Peyer's patch (tissue), 4 donors: ENCODE results near the gene TOM1L1.

Experiments
- CTCF ChIP-seq, 6 experiments: fragments of 450-650 bp in 4 of 6; fragments of 200-600 bp in 2 of 6; sonication (generic) in 1 of 6; IDR thresholded peaks; one replicate each; pipeline ENCODE4 v1.5.1; 2017 to 2019; ENCODE audit warnings: antibody characterized with exemption in 6 of 6, mild to moderate bottlenecking in 3 of 6, moderate library complexity in 1 of 6
- POLR2A ChIP-seq, 2 donors: fragments of 450-650 bp; IDR thresholded peaks; one replicate each; pipeline ENCODE4 v1.5.1; 2017; ENCODE audit warnings: antibody characterized with exemption in 2 of 2, mild to moderate bottlenecking in 2 of 2, moderate library complexity in 2 of 2

DNA sequence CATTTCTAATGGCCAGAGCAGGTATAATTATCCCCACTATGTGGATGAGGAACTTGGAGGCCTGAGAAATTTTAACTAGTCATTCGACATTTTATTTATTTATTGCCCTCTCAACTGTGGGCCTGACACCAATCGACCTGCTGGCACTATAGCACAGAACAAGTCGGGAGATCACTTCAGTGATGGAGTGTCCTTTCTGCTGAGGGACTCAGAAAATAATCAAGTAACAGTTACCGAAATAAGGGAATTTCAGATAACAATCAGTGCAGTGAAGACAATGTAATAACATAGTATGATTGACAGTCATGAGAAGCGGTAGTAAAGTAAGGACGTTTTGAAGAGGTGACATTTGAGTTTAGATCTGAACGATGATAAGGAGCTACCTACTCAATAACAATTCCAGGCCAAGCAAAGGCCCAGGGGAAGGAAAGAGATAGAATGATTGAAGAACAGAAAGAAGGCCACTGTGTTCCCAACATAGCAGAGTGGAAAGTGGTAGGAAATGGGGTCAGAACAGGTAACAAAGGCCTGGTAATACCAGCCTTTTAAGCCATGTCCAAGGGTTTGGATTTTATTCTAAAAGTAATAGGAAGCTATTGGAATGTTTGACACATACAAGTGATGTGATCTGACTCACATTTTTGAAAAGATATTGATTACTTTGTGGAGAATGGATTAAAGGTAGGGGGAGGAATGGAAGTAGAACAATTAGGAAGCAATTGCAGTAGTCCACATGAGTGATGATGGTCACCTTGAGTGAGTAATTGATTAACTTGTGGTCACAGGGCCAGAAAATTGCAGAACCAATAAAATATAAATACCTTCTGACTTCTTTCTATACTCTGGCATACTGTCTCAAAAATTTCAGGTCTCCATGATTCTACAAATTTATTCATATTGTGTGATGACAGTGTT lies 69.3 kb downstream of the TOM1L1 start:
- TF ChIP-seq CTCF (IDR thresholded peaks at IDR 0.05) (no peak), POLR2A (IDR thresholded peaks at IDR 0.05) (no peak)
